GM23338 (cell line): ENCODE measurements around the gene C10orf90. TPM values are rescaled to one million over a fixed set of nuclear protein-coding genes. Genes with fewer than 3 reads are reported as not detected.

ENCODE experiments used
- ATAC-seq: fragments of 200-7000 bp; cut with Tn5 transposase; 3 replicates; pipeline ENCODE4 v1.9.1; 2020
- DNase-seq: peaks from one replicate; pipeline ENCODE4 v3.0.0-alpha.2; 2015; ENCODE audit warnings: low spot score
- H2AFZ ChIP-seq: fragments of 200-600 bp; sonication (generic); 2 replicates; pipeline ENCODE4 v1.8.0; 2016; ENCODE audit warnings: antibody characterized with exemption, mild to moderate bottlenecking, moderate library complexity
- H3F3A ChIP-seq: fragments of 200-600 bp; sonication (generic); replicated peaks from 2 replicates; pipeline ENCODE4 v1.8.0; 2017; ENCODE audit warnings: antibody characterized with exemption, mixed run types, low read depth
- H3K27ac ChIP-seq: fragments of 200-600 bp; sonication (generic); 2 replicates; pipeline ENCODE4 v1.6.1; 2016; ENCODE audit warnings: low read depth
- H3K27me3 ChIP-seq: fragments of 200-600 bp; sonication (generic); 2 replicates; pipeline ENCODE4 v1.8.0; 2016; ENCODE audit warnings: mild to moderate bottlenecking, mixed run types, moderate library complexity; ENCODE audit not compliant: insufficient read depth
- H3K36me3 ChIP-seq: fragments of 200-600 bp; sonication (generic); 2 replicates; pipeline ENCODE4 v1.8.0; 2016; ENCODE audit warnings: mild to moderate bottlenecking; ENCODE audit not compliant: insufficient read depth
- H3K4me1 ChIP-seq: fragments of 200-600 bp; sonication (generic); 2 replicates; pipeline ENCODE4 v1.8.0; 2016; ENCODE audit warnings: mild to moderate bottlenecking, moderate library complexity; ENCODE audit not compliant: insufficient read depth
- H3K4me2 ChIP-seq: fragments of 200-600 bp; sonication (generic); 2 replicates; pipeline ENCODE4 v1.7.1; 2017; ENCODE audit warnings: mixed run types
- H3K4me3 ChIP-seq: fragments of 200-600 bp; sonication (generic); 2 replicates; pipeline ENCODE4 v1.6.1; 2016; ENCODE audit warnings: mixed run types
- H3K79me2 ChIP-seq: fragments of 200-600 bp; sonication (generic); replicated peaks from 2 replicates; pipeline ENCODE4 v1.8.0; 2017; ENCODE audit warnings: mild to moderate bottlenecking; ENCODE audit not compliant: insufficient read depth
- H3K9me2 ChIP-seq: fragments of 200-600 bp; sonication (generic); 2 replicates; pipeline ENCODE4 v1.8.0; 2017; ENCODE audit not compliant: insufficient read depth
- H4K20me1 ChIP-seq: fragments of 200-600 bp; sonication (generic); replicated peaks from 2 replicates; pipeline ENCODE4 v1.8.0; 2017; ENCODE audit warnings: mild to moderate bottlenecking; ENCODE audit not compliant: insufficient read depth
- H3K27ac Mint-ChIP-seq: 2 replicates; pipeline ENCODE4 v1.8.0; 2020; ENCODE audit warnings: inconsistent platforms, mild to moderate bottlenecking, moderate library complexity, mixed read lengths
- H3K27me3 Mint-ChIP-seq: 3 replicates; pipeline ENCODE4 v1.8.0; 2022; ENCODE audit warnings: low read depth, mild to moderate bottlenecking, moderate library complexity, mixed read lengths, inconsistent platforms; ENCODE audit not compliant: insufficient read depth, poor library complexity
- H3K36me3 Mint-ChIP-seq: 3 replicates; pipeline ENCODE4 v1.8.0; 2021; ENCODE audit warnings: low read depth, mild to moderate bottlenecking, inconsistent platforms, moderate library complexity, mixed read lengths
- H3K4me1 Mint-ChIP-seq: 3 replicates; pipeline ENCODE4 v1.8.0; 2020; ENCODE audit warnings: mild to moderate bottlenecking, inconsistent platforms, mixed read lengths
- H3K4me3 Mint-ChIP-seq: 3 replicates; pipeline ENCODE4 v1.8.0; 2021; ENCODE audit warnings: moderate library complexity, mild to moderate bottlenecking, inconsistent platforms, mixed read lengths
- H3K9me3 Mint-ChIP-seq: 3 replicates; pipeline ENCODE4 v1.8.0; 2020; ENCODE audit warnings: moderate library complexity, mild to moderate bottlenecking, inconsistent platforms, mixed read lengths
- CREB1 ChIP-seq: fragments of 250-450 bp; sonication (Bioruptor Pico); IDR thresholded peaks from 2 replicates; pipeline ENCODE4 v1.5.0; 2020; ENCODE audit warnings: low read depth, mild to moderate bottlenecking, moderate library complexity
- CTCF ChIP-seq, 2 experiments: fragments of 200-600 bp in 1 of 2; sonication (generic) in 1 of 2; conservative IDR thresholded peaks; 2 replicates each; pipeline versions ENCODE4 v1.5.1 to v1.6.1; 2016 to 2017; ENCODE audit warnings: antibody characterized with exemption in 2 of 2, low read depth in 2 of 2, mild to moderate bottlenecking in 2 of 2, moderate library complexity in 1 of 2
- ETS1 ChIP-seq: IDR thresholded peaks from 2 replicates; pipeline ENCODE4 v1.6.1; 2016; ENCODE audit warnings: antibody characterized with exemption
- EZH2 ChIP-seq: fragments of 200-600 bp; sonication (generic); IDR thresholded peaks from one replicate; pipeline ENCODE4 v1.8.0; 2017; ENCODE audit warnings: antibody characterized with exemption, mild to moderate bottlenecking, low read depth; ENCODE audit not compliant: unreplicated experiment
- EZH2phosphoT487 ChIP-seq: fragments of 200-600 bp; sonication (generic); IDR thresholded peaks from one replicate; pipeline ENCODE4 v1.8.1; 2018; ENCODE audit warnings: antibody characterized with exemption; ENCODE audit not compliant: unreplicated experiment
- JUNB ChIP-seq: IDR thresholded peaks from one replicate; pipeline ENCODE4 v1.6.1; 2016; ENCODE audit warnings: antibody characterized with exemption; ENCODE audit not compliant: unreplicated experiment
- NANOG ChIP-seq: IDR thresholded peaks from 2 replicates; pipeline ENCODE4 v1.6.1; 2016; ENCODE audit warnings: antibody characterized with exemption, borderline replicate concordance
- POLR2AphosphoS5 ChIP-seq: IDR thresholded peaks from 2 replicates; pipeline ENCODE4 v1.6.1; 2016; ENCODE audit warnings: antibody characterized with exemption, low read depth
- STAT1 ChIP-seq: IDR thresholded peaks from one replicate; pipeline ENCODE4 v1.6.1; 2016; ENCODE audit warnings: antibody characterized with exemption; ENCODE audit not compliant: unreplicated experiment
- ZNF114 ChIP-seq: fragments of 250-450 bp; sonication (Bioruptor Pico); IDR thresholded peaks from 2 replicates; pipeline ENCODE4 v1.5.0; 2020; ENCODE audit warnings: mild to moderate bottlenecking, moderate library complexity
- ZNF331 ChIP-seq: fragments of 250-450 bp; sonication (Bioruptor Pico); IDR thresholded peaks from 2 replicates; pipeline ENCODE4 v1.5.0; 2020; ENCODE audit warnings: low read depth, mild to moderate bottlenecking, moderate library complexity
- polyA plus RNA-seq: library from polyadenylated mRNA; unstranded; fragments of >200 nt; fragmentation: Nextera tagmentation; extraction: Ambion mirVana; gene quantifications from 2 replicates; pipeline ENCODE4 v1.2.1, GENCODE V29; 2016
- total RNA-seq: library from RNA; depleted of rRNA; stranded (reverse); fragments of >200 nt; shearing (Covaris generic); gene quantifications from 2 replicates; pipeline ENCODE4 v1.2.3, GENCODE V29; 2014
- TF ChIP-seq, protein P1 (sequence below): fragments of 250-450 bp; sonication (Bioruptor Pico); IDR thresholded peaks from 2 replicates; pipeline ENCODE4 v1.5.0; 2020; ENCODE audit warnings: mild to moderate bottlenecking, moderate library complexity
- TF ChIP-seq, protein P2 (sequence below): IDR thresholded peaks from one replicate; pipeline ENCODE4 v1.6.1; 2018; ENCODE audit warnings: antibody characterized with exemption; ENCODE audit not compliant: unreplicated experiment

The C10orf90 gene
- total and polyA plus RNA-seq, 2 experiments from 2014 or later: 0.76 to 0.97 TPM

- Mint-ChIP-seq H3K27me3 (peaks cover 2% of the 10 kb centered on the region), H3K36me3 (peaks cover 5% of the 10 kb centered on the region; the same call in 1 of the 3 replicates), H3K4me3 (no peak overlapping the region), H3K9me3 (peaks cover 10% of the 10 kb centered on the region), H3K4me1 (peaks cover 14% of the 10 kb centered on the region; the same call in 2 of the 3 replicates), H3K27ac (no peak overlapping the region)
- Histone ChIP-seq H3K27ac (no peak overlapping the region), H3F3A (no peaks in the 10 kb centered on the region), H3K9me2 (0 out of 2 replicates have a peak, but pooled peaks cover 9% of the 10 kb centered on the region), H3K27me3 (no peaks in the 10 kb centered on the region), H3K79me2 (no peaks in the 10 kb centered on the region), H3K4me1 (no peaks in the 10 kb centered on the region), H4K20me1 (no peaks in the 10 kb centered on the region), H3K36me3 (no peaks in the 10 kb centered on the region), H2AFZ (no peak overlapping the region), H3K4me3 (no peak overlapping the region), H3K4me2 (no peak overlapping the region)
- DNase-seq (no peak), ATAC-seq (no peak)
- no peak for TF ChIP-seq JUNB
- TF ChIP-seq EZH2phosphoT487: no peak
- no peak for TF ChIP-seq ZNF331
- TF ChIP-seq, protein P1, sequence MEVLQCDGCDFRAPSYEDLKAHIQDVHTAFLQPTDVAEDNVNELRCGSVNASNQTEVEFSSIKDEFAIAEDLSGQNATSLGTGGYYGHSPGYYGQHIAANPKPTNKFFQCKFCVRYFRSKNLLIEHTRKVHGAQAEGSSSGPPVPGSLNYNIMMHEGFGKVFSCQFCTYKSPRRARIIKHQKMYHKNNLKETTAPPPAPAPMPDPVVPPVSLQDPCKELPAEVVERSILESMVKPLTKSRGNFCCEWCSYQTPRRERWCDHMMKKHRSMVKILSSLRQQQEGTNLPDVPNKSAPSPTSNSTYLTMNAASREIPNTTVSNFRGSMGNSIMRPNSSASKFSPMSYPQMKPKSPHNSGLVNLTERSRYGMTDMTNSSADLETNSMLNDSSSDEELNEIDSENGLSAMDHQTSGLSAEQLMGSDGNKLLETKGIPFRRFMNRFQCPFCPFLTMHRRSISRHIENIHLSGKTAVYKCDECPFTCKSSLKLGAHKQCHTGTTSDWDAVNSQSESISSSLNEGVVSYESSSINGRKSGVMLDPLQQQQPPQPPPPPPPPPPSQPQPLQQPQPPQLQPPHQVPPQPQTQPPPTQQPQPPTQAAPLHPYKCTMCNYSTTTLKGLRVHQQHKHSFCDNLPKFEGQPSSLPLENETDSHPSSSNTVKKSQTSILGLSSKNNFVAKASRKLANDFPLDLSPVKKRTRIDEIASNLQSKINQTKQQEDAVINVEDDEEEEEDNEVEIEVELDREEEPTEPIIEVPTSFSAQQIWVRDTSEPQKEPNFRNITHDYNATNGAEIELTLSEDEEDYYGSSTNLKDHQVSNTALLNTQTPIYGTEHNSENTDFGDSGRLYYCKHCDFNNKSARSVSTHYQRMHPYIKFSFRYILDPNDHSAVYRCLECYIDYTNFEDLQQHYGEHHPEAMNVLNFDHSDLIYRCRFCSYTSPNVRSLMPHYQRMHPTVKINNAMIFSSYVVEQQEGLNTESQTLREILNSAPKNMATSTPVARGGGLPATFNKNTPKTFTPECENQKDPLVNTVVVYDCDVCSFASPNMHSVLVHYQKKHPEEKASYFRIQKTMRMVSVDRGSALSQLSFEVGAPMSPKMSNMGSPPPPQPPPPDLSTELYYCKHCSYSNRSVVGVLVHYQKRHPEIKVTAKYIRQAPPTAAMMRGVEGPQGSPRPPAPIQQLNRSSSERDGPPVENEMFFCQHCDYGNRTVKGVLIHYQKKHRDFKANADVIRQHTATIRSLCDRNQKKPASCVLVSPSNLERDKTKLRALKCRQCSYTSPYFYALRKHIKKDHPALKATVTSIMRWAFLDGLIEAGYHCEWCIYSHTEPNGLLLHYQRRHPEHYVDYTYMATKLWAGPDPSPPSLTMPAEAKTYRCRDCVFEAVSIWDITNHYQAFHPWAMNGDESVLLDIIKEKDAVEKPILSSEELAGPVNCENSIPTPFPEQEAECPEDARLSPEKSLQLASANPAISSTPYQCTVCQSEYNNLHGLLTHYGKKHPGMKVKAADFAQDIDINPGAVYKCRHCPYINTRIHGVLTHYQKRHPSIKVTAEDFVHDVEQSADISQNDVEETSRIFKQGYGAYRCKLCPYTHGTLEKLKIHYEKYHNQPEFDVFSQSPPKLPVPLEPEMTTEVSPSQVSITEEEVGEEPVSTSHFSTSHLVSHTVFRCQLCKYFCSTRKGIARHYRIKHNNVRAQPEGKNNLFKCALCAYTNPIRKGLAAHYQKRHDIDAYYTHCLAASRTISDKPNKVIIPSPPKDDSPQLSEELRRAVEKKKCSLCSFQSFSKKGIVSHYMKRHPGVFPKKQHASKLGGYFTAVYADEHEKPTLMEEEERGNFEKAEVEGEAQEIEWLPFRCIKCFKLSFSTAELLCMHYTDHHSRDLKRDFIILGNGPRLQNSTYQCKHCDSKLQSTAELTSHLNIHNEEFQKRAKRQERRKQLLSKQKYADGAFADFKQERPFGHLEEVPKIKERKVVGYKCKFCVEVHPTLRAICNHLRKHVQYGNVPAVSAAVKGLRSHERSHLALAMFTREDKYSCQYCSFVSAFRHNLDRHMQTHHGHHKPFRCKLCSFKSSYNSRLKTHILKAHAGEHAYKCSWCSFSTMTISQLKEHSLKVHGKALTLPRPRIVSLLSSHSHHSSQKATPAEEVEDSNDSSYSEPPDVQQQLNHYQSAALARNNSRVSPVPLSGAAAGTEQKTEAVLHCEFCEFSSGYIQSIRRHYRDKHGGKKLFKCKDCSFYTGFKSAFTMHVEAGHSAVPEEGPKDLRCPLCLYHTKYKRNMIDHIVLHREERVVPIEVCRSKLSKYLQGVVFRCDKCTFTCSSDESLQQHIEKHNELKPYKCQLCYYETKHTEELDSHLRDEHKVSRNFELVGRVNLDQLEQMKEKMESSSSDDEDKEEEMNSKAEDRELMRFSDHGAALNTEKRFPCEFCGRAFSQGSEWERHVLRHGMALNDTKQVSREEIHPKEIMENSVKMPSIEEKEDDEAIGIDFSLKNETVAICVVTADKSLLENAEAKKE (CRISPR knock-in tag): no peak
- TF ChIP-seq ETS1: no peak
- TF ChIP-seq STAT1: no peak
- no peak for TF ChIP-seq EZH2
- TF ChIP-seq, protein P2, sequence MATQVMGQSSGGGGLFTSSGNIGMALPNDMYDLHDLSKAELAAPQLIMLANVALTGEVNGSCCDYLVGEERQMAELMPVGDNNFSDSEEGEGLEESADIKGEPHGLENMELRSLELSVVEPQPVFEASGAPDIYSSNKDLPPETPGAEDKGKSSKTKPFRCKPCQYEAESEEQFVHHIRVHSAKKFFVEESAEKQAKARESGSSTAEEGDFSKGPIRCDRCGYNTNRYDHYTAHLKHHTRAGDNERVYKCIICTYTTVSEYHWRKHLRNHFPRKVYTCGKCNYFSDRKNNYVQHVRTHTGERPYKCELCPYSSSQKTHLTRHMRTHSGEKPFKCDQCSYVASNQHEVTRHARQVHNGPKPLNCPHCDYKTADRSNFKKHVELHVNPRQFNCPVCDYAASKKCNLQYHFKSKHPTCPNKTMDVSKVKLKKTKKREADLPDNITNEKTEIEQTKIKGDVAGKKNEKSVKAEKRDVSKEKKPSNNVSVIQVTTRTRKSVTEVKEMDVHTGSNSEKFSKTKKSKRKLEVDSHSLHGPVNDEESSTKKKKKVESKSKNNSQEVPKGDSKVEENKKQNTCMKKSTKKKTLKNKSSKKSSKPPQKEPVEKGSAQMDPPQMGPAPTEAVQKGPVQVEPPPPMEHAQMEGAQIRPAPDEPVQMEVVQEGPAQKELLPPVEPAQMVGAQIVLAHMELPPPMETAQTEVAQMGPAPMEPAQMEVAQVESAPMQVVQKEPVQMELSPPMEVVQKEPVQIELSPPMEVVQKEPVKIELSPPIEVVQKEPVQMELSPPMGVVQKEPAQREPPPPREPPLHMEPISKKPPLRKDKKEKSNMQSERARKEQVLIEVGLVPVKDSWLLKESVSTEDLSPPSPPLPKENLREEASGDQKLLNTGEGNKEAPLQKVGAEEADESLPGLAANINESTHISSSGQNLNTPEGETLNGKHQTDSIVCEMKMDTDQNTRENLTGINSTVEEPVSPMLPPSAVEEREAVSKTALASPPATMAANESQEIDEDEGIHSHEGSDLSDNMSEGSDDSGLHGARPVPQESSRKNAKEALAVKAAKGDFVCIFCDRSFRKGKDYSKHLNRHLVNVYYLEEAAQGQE: no peak
- no peak for TF ChIP-seq ZNF114 (CRISPR knock-in tag)
- TF ChIP-seq CREB1 (CRISPR knock-in tag): no peak
- no peak for TF ChIP-seq CTCF (conservative IDR thresholded peaks at IDR 0.05; ENCODE audit: low read depth in 2 of 2)
- TF ChIP-seq NANOG: no peak
- no peak for TF ChIP-seq POLR2AphosphoS5
Measured at GRCh38 chr10:126425489-126426065, 244.9 kb downstream of the C10orf90 start.
